AG10803 (cell line): ENCODE measurements around the gene PECR.

Source experiments
- DNase-seq: peaks from one replicate; pipeline ENCODE4 v3.0.0; 2010; ENCODE audit warnings: low read depth
- H3K4me3 ChIP-seq: 2 replicates; pipeline ENCODE4 v1.5.1; 2011; ENCODE audit warnings: mild to moderate bottlenecking, low read length, control low read depth
- TF ChIP-seq, protein P1 (sequence below): conservative IDR thresholded peaks from 2 replicates; pipeline ENCODE4 v1.5.1; 2011; ENCODE audit warnings: mild to moderate bottlenecking, low read length, control low read depth, inconsistent platforms

PECR gene

DNA sequence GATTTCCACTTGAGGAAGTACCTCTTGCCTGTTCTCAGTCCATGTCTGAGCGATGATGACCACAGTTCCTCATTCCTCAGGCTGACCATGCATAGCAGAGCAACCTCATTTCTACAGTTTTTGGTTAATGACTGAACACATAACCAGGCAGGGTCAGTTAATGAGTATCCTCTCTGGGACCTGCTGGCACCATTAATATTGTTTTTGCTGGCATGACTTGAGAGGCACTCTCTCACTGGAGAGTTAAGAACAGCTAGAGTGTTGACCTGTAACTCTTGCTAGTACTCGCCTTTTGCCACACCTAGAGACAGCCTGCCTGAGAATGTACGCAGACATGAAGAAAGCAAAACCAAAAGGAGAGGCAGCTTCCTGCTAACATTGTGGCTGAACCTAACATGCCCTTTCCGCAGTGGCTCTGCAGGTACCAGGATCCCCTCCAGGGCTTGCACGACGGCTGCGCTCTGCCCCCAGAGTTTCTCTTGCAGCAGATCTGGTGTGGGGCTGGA, 23.9 kb downstream of the PECR start:
- H3K4me3 ChIP-seq: no peak overlapping the region
- TF ChIP-seq, protein P1, sequence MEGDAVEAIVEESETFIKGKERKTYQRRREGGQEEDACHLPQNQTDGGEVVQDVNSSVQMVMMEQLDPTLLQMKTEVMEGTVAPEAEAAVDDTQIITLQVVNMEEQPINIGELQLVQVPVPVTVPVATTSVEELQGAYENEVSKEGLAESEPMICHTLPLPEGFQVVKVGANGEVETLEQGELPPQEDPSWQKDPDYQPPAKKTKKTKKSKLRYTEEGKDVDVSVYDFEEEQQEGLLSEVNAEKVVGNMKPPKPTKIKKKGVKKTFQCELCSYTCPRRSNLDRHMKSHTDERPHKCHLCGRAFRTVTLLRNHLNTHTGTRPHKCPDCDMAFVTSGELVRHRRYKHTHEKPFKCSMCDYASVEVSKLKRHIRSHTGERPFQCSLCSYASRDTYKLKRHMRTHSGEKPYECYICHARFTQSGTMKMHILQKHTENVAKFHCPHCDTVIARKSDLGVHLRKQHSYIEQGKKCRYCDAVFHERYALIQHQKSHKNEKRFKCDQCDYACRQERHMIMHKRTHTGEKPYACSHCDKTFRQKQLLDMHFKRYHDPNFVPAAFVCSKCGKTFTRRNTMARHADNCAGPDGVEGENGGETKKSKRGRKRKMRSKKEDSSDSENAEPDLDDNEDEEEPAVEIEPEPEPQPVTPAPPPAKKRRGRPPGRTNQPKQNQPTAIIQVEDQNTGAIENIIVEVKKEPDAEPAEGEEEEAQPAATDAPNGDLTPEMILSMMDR: no peak
- peak; percentile 86 for DNase-seq

DNA sequence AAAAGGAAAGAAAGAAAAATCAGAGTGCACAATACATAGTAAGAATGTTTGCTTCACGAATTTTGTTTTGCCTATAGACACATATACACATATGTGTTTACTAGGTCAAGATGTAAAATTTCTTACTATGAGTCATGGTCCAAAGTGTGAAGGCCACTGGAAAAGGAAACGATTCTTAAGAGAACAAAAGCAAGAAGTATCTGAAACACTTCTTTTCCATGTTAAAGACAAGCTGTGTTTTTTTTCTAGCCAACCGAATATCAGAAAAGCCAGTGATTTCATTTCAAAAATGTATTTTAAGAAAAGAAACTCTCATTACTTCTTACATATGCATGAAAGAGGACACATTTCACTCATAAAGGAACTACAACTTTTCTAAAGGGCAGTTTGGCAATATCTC, 24.9 kb downstream of the PECR start:
- no peak for DNase-seq
- no peak overlapping the region for H3K4me3 ChIP-seq
- TF ChIP-seq, protein P1: no peak

DNA sequence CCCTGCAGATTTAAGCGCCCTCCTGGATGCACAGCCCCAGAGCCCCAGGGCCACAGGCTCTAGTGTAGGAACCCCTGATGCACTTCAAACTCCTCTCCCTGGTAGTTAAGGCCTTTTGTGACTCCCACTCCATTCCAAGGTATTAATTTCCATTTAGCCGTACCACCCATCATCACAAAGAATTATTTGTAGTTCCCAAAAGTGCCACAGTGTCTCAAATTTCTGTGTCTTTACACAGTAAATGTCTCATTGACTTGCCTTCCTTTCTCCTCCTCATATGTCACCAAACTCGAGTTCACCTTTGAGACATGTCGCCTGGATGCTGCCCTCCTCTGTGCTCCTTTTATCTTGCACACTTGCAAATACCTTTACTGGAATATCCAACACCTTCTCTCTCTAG, 25.9 kb downstream of the PECR start:
- no peak overlapping the region for H3K4me3 ChIP-seq
- no peak for DNase-seq
- TF ChIP-seq, protein P1: no peak

DNA sequence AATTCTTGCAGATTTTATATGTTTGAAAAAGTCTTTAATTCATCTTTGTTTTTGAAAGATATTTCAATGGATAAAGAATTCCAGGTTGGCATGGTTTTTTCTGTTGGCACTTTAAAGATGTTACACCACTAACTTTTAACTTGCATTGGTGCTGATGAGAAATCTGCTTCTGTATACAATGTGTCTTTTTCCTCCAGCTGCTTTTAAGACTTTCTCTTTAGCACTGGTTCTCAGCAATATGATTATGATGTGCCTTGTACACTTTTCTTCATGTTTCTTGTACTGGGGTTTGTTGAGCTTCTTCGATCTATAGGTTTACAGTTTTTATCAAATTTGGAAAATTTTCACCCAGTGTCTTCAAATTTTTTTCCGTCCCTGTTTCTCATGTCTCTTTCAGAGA, 29.2 kb downstream of the PECR start:
- DNase-seq: no peak
- no peak overlapping the region for H3K4me3 ChIP-seq
- TF ChIP-seq, protein P1: no peak

DNA sequence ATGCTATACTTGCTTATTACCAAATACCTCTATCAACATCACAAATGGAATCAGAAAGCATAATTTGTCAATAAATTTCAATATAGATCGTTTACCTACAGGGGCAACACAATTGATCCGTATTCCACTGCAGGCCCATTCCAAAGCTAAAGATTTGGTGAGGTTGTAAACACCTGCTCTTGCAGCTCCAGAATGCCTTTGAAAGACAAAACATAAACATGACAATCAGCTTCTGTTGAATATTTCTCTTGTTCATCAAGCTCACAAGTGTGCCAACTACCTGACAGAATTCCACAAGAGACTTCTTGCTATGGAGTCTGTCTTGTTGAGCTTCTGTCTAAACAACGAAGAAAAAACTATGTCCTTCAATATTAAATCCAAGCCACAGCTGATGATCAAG, 30.3 kb downstream of the PECR start:
- DNase-seq: no peak
- no peak overlapping the region for H3K4me3 ChIP-seq
- TF ChIP-seq, protein P1: no peak

DNA sequence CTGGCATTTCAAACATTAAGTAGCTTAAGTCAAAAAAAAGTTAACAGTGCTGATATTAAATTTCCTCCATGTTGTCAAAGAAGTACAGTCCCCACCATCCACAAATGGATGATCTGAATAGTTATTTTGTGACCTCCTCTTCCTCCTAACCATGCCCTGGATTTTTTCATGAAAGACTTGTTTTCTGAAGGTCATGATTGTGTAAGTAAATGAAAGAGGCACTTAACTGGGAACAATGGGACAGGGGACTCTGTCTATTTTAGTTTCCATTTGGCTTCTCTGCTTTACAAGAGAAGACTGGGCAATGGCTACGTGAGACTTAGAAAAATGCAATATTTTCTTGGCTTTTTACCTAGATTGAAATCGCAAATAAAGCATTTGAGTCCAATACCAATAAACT, 32.2 kb downstream of the PECR start:
- DNase-seq: no peak
- no peak overlapping the region for H3K4me3 ChIP-seq
- TF ChIP-seq, protein P1: no peak

DNA sequence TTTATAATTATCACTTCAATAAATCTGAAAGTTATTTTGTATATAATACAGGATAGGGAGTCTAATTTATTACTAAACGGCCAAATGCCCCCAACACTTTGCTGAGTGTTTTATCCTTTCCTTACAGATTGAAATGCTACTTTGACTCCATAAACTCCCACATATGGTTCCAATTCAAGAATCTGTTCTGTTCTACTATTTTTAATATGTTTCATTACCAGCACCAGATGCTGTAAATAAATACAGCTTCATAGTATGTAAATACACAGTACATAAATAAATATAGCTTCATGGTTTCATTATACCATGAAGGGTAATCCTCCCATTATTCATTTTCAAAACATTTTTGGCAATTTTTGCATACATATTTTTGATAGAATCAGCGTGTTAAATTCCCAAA, 34.2 kb downstream of the PECR start:
- DNase-seq: no peak
- H3K4me3 ChIP-seq: no peak overlapping the region
- TF ChIP-seq, protein P1: no peak
